ENCODE measurements around the gene EMP1. TPM values are rescaled to one million over a fixed set of nuclear protein-coding genes. Genes with fewer than 3 reads are reported as not detected.

EMP1 gene
- total RNA-seq, 2 donors from 2014 or later: 295 to 1,389 TPM

- DNase-seq (ENCODE audit: low spot score): no peak
- Histone ChIP-seq H3K4me3 (no peak overlapping the region), H3K27ac (no peak overlapping the region), H3K27me3 (replicated peaks; ENCODE audit: insufficient read depth) (no peaks in the 10 kb centered on the region), H3K36me3 (peaks cover 11% of the 10 kb centered on the region), H3K4me1 (ENCODE audit: control insufficient read depth in 1 of 2, low read depth in 2 of 2) (peaks cover 0 to 13% of the 10 kb centered on the region in 2 donors), H3K9me3 (no peaks in the 10 kb centered on the region)
- ATAC-seq (ENCODE audit: insufficient number of reproducible peaks, low FRiP score, low read depth): no peak
- peak; percentile 81 for TF ChIP-seq CTCF (IDR thresholded peaks at IDR 0.05)
Observed at GRCh38 chr12:13211859-13212664, 15.5 kb downstream of the EMP1 start.

- Histone ChIP-seq H3K27me3 (replicated peaks; ENCODE audit: insufficient read depth) (no peaks in the 10 kb centered on the region), H3K36me3 (peaks cover 11% of the 10 kb centered on the region), H3K4me1 (ENCODE audit: control insufficient read depth in 1 of 2, low read depth in 2 of 2) (peaks cover 0 to 5% of the 10 kb centered on the region in 2 donors), H3K4me3 (no peak overlapping the region), H3K27ac (no peak overlapping the region), H3K9me3 (no peaks in the 10 kb centered on the region)
- TF ChIP-seq CTCF (IDR thresholded peaks at IDR 0.05): no peak
- DNase-seq (ENCODE audit: low spot score): no peak
- ATAC-seq (ENCODE audit: insufficient number of reproducible peaks, low FRiP score, low read depth): no peak
Observed at GRCh38 chr12:13215056-13215455, 18.5 kb downstream of the EMP1 start.

GRCh38 chr12:13218641-13219040, 22.1 kb downstream of the EMP1 start:
- no peak for DNase-seq (ENCODE audit: low spot score)
- H3K4me1 ChIP-seq (ENCODE audit: control insufficient read depth in 1 of 2, low read depth in 2 of 2): no peaks in the 10 kb centered on the region
- H3K36me3 ChIP-seq: peaks cover 9% of the 10 kb centered on the region
- no peak overlapping the region for H3K27ac ChIP-seq
- no peak for ATAC-seq (ENCODE audit: insufficient number of reproducible peaks, low FRiP score, low read depth)
- no peaks in the 10 kb centered on the region for H3K9me3 ChIP-seq
- no peak overlapping the region for H3K4me3 ChIP-seq
- TF ChIP-seq CTCF (IDR thresholded peaks at IDR 0.05): no peak
- no peaks in the 10 kb centered on the region for H3K27me3 ChIP-seq (replicated peaks; ENCODE audit: insufficient read depth)

GRCh38 chr12:13219320-13219719, 22.8 kb downstream of the EMP1 start:
- no peak for ATAC-seq (ENCODE audit: insufficient number of reproducible peaks, low FRiP score, low read depth)
- no peak for DNase-seq (ENCODE audit: low spot score)
- no peak for TF ChIP-seq CTCF (IDR thresholded peaks at IDR 0.05)

GRCh38 chr12:13220838-13221237, 24.3 kb downstream of the EMP1 start:
- Histone ChIP-seq H3K36me3 (peaks cover 3% of the 10 kb centered on the region), H3K9me3 (no peaks in the 10 kb centered on the region), H3K4me3 (no peak overlapping the region), H3K27ac (no peak overlapping the region), H3K27me3 (replicated peaks; ENCODE audit: insufficient read depth) (no peaks in the 10 kb centered on the region), H3K4me1 (ENCODE audit: control insufficient read depth in 1 of 2, low read depth in 2 of 2) (no peaks in the 10 kb centered on the region)
- DNase-seq (ENCODE audit: low spot score) (no peak), ATAC-seq (ENCODE audit: insufficient number of reproducible peaks, low FRiP score, low read depth) (no peak)
- TF ChIP-seq CTCF (IDR thresholded peaks at IDR 0.05): no peak

More at GRCh38 chr12:13219320-13219719, 22.8 kb downstream of the EMP1 start:
- H3K36me3 ChIP-seq: peaks cover 5% of the 10 kb centered on the region
- no peaks in the 10 kb centered on the region for H3K4me1 ChIP-seq (ENCODE audit: control insufficient read depth in 1 of 2, low read depth in 2 of 2)
- no peaks in the 10 kb centered on the region for H3K9me3 ChIP-seq
- H3K27me3 ChIP-seq (replicated peaks; ENCODE audit: insufficient read depth): no peaks in the 10 kb centered on the region
- H3K27ac ChIP-seq: no peak overlapping the region
- no peak overlapping the region for H3K4me3 ChIP-seq
